ENCODE measurements around the gene METRNL. TPM values are rescaled to one million over a fixed set of nuclear protein-coding genes. Genes with fewer than 3 reads are reported as not detected.

The METRNL gene
- total RNA-seq, 1 donor from 2014 or later = 79.9 TPM

DNA sequence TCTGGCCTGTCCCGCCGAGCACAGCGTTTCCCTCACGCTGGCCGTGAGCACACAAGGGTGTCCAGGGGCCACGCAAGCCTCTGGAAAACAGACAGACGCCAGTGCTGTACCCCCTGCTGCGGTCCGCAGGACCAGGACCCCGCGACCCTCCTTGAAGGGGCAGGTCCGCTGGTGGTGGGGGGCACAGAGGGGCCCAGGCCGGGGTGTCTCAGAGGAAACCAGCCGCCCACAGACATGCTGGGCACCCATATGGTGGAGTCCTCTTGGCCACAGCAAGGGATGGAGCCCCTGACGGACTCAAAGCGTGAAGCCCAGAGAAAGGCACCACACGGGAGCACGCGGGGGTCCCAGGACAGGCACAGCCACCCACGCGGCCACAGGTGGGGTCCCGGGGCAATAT, 34.4 kb downstream of the METRNL start:
- TF ChIP-seq, protein P1, sequence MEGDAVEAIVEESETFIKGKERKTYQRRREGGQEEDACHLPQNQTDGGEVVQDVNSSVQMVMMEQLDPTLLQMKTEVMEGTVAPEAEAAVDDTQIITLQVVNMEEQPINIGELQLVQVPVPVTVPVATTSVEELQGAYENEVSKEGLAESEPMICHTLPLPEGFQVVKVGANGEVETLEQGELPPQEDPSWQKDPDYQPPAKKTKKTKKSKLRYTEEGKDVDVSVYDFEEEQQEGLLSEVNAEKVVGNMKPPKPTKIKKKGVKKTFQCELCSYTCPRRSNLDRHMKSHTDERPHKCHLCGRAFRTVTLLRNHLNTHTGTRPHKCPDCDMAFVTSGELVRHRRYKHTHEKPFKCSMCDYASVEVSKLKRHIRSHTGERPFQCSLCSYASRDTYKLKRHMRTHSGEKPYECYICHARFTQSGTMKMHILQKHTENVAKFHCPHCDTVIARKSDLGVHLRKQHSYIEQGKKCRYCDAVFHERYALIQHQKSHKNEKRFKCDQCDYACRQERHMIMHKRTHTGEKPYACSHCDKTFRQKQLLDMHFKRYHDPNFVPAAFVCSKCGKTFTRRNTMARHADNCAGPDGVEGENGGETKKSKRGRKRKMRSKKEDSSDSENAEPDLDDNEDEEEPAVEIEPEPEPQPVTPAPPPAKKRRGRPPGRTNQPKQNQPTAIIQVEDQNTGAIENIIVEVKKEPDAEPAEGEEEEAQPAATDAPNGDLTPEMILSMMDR (IDR thresholded peaks at IDR 0.05) = no peak
- Histone ChIP-seq H3K27ac (no peak overlapping the region), H3K27me3 (no peaks in the 10 kb centered on the region), H3K4me1 (peaks cover 16% of the 10 kb centered on the region), H3K36me3 (no peaks in the 10 kb centered on the region), H3K9me3 (no peaks in the 10 kb centered on the region), H3K4me3 (no peak overlapping the region)
- ATAC-seq (no peak), DNase-seq (no peak)
- intact Hi-C loops (cut with DNase I) = no loop called here

DNA sequence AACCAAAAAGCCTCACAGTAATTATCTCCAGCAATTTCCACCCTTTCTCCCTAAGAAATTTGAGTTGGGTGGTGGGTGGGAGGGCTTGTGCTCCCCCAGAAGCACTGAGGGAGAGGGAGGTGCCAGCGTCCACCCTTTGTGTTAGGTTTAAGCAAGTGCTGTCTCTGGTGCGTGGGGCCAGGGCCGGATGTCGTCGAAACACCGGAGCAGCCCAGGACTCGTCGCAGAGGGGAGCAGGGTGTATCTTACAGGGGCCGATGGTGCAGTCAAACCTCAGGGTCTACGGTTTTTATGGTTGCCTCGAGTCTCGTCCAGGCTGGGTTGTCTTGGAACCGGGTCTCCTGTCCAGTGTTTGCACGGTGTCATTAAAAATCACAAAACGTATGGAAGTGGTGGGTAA, 35.3 kb downstream of the METRNL start:
- no peak for ATAC-seq
- H3K27me3 ChIP-seq = no peaks in the 10 kb centered on the region
- H3K4me3 ChIP-seq = no peak overlapping the region
- no peaks in the 10 kb centered on the region for H3K36me3 ChIP-seq
- H3K9me3 ChIP-seq = no peaks in the 10 kb centered on the region
- H3K4me1 ChIP-seq = peaks cover 19% of the 10 kb centered on the region
- intact Hi-C loops (cut with DNase I) = no loop called here
- TF ChIP-seq, protein P1 (IDR thresholded peaks at IDR 0.05) = no peak
- H3K27ac ChIP-seq = no peak overlapping the region
- no peak for DNase-seq

GRCh38 chr17:83115202-83115651, 35.8 kb downstream of the METRNL start:
- H3K27me3 ChIP-seq = no peaks in the 10 kb centered on the region
- no peak overlapping the region for H3K4me3 ChIP-seq
- peaks cover 15% of the 10 kb centered on the region for H3K4me1 ChIP-seq
- ATAC-seq = no peak
- H3K36me3 ChIP-seq = no peaks in the 10 kb centered on the region
- TF ChIP-seq, protein P1 (IDR thresholded peaks at IDR 0.05) = no peak
- H3K9me3 ChIP-seq = no peaks in the 10 kb centered on the region
- no peak overlapping the region for H3K27ac ChIP-seq
- no peak for DNase-seq
- intact Hi-C loops (cut with DNase I) = no loop called here

GRCh38 chr17:83115832-83116231, 36.4 kb downstream of the METRNL start:
- no peaks in the 10 kb centered on the region for H3K27me3 ChIP-seq
- no peak overlapping the region for H3K4me3 ChIP-seq
- ATAC-seq = no peak
- TF ChIP-seq, protein P1 (IDR thresholded peaks at IDR 0.05) = no peak
- no peaks in the 10 kb centered on the region for H3K36me3 ChIP-seq
- intact Hi-C loops (cut with DNase I) = no loop called here
- H3K4me1 ChIP-seq = peaks cover 13% of the 10 kb centered on the region
- no peaks in the 10 kb centered on the region for H3K9me3 ChIP-seq
- no peak for DNase-seq
- no peak overlapping the region for H3K27ac ChIP-seq

DNA sequence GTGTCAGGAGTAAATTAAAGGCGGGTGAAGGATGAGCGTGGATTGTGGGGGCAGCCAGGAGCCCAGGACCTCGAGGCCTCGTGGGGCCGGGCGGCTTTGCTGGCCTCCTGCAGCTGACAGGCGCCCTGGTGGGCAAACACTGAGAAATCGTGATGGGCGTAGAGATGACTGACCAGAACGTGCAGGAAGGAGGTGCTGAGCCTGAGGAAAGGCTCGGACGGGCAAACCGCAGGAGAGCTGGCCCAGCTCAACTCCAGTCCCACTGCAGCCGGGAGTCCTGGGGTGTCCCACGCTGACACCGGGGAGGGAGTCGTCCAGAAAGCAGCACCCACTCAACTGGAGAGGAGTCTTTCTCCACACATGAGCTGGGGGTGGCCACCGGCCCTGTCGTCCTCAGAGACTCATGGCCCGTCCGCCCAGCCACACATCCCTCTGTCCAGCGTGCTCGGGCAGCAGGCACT, 36.9 kb downstream of the METRNL start:
- Histone ChIP-seq H3K4me1 (peaks cover 9% of the 10 kb centered on the region), H3K27me3 (no peaks in the 10 kb centered on the region), H3K4me3 (no peak overlapping the region), H3K27ac (no peak overlapping the region), H3K36me3 (no peaks in the 10 kb centered on the region), H3K9me3 (no peaks in the 10 kb centered on the region)
- DNase-seq (no peak), ATAC-seq (no peak)
- intact Hi-C loops (cut with DNase I) = no loop called here
- TF ChIP-seq, protein P1 (IDR thresholded peaks at IDR 0.05) = no peak

Data from upper lobe of right lung (tissue), 1 donor.